GM18870 (cell line): ENCODE measurements around the gene RAB28.
"Not testable (repeated sequence)": the region's sequence is repeated elsewhere in the genome, so short reads cannot be mapped to it uniquely, and the experiment has no call there.

Source experiments
- ATAC-seq: cut with Tn5 transposase; IDR thresholded peaks from one replicate; pipeline ENCODE4 v1.9.1; 2021; ENCODE audit warnings: moderate library complexity; ENCODE audit not compliant: unreplicated experiment

The RAB28 gene

DNA sequence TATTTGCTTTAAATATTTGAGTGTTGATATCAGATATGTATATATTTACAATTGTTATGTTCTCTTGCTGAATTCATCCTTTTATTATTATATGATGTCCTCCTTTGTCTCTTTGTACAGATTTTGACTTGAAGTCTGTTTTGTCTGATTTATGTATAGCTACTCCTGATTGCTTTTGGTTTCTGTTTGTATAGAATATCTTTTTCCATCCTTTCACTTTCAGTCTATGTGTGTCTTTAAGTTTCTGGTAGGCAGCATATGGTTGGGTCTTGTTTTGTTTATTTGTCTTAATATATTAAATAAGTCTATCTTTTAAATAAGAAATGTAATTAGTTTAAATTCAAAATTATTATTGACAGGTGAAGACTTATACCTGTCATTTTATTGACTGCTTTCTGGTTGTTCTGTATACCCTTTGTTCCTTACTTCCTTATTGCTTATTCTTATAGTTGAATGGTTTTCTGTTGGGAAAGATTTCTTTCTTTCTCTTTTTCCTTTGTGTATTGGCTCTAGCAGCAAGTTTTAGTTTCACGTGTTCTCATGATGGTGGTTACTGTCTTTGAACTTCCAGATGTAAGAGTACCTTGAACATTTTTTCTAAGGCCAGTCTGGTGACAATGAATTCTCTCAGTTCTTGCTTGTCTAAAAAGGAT, 31.1 kb downstream of the RAB28 start:
- ATAC-seq = peak; percentile 69

DNA sequence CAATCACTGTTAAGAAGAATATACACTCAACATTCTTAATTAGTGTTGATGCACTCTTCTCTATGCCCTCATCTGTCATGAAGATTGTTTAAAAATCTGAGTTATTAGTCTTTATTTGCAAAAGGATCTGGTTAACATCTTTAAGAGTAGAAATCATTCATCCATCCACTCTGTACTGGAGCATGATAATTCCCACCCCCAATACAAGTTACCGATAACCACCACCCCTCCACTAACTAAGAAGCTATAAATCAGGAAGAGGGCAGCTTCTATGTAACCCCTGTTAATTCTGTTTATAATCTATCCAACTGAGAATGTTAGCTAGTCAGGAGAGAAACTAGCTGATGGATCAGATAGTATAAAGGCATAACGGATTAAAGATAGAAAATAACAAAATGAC, 34.5 kb downstream of the RAB28 start:
- ATAC-seq = no peak

GRCh38 chr4:13445841-13446790, 38.0 kb downstream of the RAB28 start:
- ATAC-seq = no peak

GRCh38 chr4:13441506-13441905, 42.6 kb downstream of the RAB28 start:
- ATAC-seq = no peak

DNA sequence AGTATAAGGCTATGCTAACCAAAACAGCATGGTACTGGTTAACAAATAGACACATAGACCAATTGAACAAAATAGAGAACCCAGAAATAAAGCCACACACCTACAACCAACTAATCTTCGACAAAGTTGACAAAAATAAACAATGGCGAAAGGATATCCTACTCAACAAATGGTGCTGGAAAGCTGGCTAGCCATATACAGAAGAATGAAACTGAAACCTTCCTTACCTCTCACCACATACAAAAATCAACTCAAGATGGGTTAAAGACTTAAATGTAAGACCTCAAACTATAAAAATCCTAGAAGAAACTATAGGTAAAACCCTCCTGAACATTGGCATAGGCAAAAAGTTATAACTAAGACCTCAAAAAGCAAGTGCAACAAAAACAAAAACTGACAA, 47.2 kb downstream of the RAB28 start:
- no peak for ATAC-seq

DNA sequence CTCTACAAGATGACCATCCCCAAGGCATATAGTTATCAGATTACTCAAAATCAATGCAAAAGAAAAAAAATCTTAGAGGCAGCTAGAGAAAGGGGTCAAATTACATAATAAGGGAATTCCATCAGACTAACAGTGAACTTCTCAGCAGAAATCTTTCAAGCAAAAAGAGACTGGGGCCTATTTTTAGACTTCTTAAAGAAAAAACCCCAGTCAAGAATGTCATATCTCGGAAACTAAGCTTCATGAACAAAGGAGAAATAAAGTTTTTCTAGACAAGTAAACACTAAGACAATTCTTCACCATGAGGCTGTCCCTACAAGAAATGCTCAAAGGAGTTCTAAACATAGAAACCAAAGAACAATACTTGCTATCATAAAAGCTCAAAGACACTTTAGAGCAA, 51.7 kb downstream of the RAB28 start:
- ATAC-seq = no peak

GRCh38 chr4:13430834-13431568, 53.1 kb downstream of the RAB28 start:
- ATAC-seq = no peak

- no peak for ATAC-seq
Observed at GRCh38 chr4:13427599-13428325, 56.4 kb downstream of the RAB28 start.

- no peak for ATAC-seq
Observed at GRCh38 chr4:13415068-13415785, 68.9 kb downstream of the RAB28 start.

DNA sequence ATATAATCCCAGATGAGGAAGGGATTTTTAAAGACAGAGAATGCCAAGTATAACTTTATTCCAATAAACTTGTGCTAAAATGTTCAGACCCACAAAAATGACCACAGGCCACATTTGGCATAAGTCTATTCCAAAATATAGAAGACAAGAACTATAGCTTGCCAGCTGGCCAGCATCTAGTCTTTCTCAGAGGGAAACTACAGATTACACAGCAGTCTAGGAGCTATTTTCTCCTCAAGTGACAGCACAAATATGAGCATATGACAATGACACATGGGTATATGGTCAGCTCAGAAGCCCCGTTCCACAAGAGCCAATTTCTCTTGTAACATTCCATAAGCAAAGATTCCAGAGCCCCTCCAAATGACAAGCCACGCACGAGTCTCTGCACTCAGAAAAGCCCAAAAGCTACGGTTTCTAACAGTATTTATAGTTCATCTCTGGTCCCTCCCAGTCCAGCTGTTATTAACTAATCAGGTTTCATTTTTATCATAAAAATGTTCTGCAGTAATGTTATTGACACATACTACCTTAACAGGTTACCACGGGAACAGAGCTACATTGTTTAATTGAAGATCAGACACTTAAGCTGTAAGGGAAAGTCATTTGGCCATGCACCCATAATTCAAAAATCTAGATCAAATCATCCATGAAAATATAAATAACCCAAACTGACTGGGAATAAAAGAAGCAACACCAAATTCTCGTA, 70.3 kb downstream of the RAB28 start:
- ATAC-seq = peak; percentile 45

- ATAC-seq = no peak
Observed at GRCh38 chr4:13411942-13412341, 72.2 kb downstream of the RAB28 start.

- no peak for ATAC-seq
Observed at GRCh38 chr4:13409324-13409723, 74.8 kb downstream of the RAB28 start.

- not testable (repeated sequence) for ATAC-seq
Observed at GRCh38 chr4:13406156-13406555, 78.0 kb downstream of the RAB28 start.

DNA sequence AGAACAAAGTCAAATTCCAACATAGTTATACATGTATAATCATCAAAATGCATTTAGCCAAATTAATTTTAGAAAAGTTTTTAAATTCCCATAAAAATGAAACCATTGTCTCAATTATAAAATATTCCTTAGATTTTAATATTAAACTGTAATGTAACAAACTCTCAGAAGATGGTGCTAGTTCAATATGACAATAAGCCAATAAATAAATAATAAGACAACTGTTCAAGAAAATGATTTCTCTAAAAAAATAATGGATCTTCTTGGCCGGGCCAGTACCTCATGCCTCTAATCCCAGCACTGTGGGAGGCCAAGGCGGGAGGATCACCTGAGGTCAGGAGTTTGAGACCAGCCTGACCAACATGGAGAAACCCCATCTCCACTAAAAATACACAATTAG, 80.3 kb downstream of the RAB28 start:
- ATAC-seq = no peak

DNA sequence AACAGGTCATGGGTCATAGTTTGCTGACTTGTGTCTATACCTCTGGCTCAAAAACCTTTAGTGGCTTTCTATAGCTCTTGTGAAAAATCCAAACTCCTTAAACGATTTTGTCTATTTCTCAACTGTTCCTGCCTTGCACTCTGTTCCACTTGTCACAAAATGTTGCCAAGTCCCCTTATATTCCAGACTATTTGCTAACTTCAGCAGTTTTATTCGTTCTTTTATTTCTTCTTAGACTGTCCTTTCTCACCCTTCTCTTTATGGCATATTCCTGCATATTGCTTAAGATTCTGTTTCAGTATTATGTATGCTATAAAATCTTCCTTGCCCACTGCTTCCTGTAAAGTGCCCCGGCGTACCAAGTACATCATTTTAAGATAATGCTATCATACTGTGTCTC, 80.8 kb downstream of the RAB28 start:
- ATAC-seq = no peak

DNA sequence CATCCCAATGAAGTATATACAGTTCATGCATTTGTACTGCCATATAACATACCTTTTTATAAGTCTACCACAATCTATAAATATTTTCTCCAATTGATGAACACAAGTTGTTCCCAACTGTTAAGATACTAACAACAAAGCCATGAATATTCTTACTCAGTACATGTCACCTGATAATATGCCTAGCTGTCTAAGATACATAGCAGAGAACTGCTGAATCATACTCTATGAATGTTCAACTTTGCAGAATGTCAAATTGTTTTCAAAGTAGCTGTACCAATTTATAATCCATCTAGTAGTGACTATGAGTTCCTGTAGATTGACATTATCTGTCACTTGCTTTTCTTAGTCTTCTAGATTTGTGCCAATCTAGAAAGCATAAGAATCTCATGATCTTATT, 84.9 kb downstream of the RAB28 start:
- no peak for ATAC-seq

GRCh38 chr4:13396161-13396560, 88.0 kb downstream of the RAB28 start:
- ATAC-seq = no peak

DNA sequence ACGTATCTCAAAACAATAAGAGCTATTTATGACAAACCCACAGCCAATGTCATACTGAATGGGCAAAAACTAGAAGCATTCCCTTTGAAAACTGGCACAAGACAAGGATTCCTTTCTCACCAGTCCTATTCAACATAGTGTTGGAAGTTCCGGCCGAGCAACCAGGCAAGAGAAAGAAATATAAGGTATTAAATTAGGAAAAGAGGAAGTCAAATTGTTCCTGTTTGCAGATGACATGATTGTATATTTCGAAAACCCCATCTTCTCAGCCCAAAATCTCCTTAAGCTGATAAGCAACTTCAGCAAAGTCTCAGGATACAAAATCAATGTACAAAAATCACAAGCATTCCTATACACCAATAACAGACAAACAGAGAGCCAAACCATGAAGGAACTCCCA, 94.2 kb downstream of the RAB28 start:
- not testable (repeated sequence) for ATAC-seq

DNA sequence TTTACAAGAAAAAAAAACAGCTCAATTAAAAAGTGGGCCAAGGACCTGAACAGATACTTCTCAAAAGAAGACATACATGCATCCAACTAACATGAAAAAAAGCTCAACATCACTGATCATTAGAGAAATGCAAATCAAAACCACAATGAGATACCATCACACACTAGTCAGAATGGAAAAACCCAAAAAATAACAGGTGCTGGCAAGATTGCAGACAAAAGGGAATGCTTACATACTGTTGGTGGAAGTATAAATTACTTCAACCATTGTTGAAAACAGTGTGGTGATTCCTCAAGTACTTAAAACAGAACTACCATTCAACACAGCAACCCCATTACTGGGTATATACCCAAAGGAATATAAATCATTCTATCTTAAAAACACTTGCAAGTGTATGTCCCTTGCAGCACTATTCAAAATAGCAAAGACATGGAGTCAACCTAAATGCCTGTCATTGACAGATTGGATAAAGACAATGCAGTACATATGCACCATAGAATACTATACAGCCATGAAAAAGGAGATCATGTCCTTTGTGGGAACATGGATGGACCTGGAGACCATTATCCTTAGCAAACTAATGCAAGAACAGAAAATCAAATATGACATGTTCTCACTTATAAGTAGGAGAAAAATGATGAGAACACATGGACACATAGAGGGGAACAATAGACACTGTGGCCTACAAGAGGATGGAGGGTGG, 97.6 kb downstream of the RAB28 start:
- peak; percentile 97 for ATAC-seq
